Stimulated activated CD4-positive, alpha-beta T cell treated with anti-CD3 and anti-CD28 coated beads, TNF-alpha, amount 100 ng/mL, for 48 hours (primary cell): ENCODE measurements around the gene HDAC2.
A peak's percentile ranks its signal among the peaks of the same experiment; 100 is the strongest.

Experiments used
- DNase-seq, 3 donors: peaks; one replicate each; pipeline ENCODE4 v3.0.0-alpha.2; 2020; ENCODE audit warnings: low read depth in 3 of 3

The HDAC2 gene

GRCh38 chr6:113909224-113909856 is 61.6 kb downstream of the HDAC2 start:
- peak in 1 of 3 donors; percentile 3 for DNase-seq

GRCh38 chr6:113908801-113909200 is 62.1 kb downstream of the HDAC2 start:
- DNase-seq: no peak

GRCh38 chr6:113907102-113907815 is 63.7 kb downstream of the HDAC2 start:
- no peak for DNase-seq

- no peak for DNase-seq
Observed at GRCh38 chr6:113903666-113904330, 67.2 kb downstream of the HDAC2 start.

GRCh38 chr6:113901482-113901881 is 69.5 kb downstream of the HDAC2 start:
- no peak for DNase-seq

GRCh38 chr6:113894712-113895674 is 76.0 kb downstream of the HDAC2 start:
- DNase-seq: no peak

- no peak for DNase-seq
Observed at GRCh38 chr6:113893866-113894265, 77.1 kb downstream of the HDAC2 start.

GRCh38 chr6:113893451-113893850 is 77.5 kb downstream of the HDAC2 start:
- DNase-seq: no peak

- no peak for DNase-seq
Observed at GRCh38 chr6:113888956-113889630, 81.9 kb downstream of the HDAC2 start.

GRCh38 chr6:113888493-113888892 is 82.5 kb downstream of the HDAC2 start:
- no peak for DNase-seq

- DNase-seq: no peak
Observed at GRCh38 chr6:113886512-113886911, 84.4 kb downstream of the HDAC2 start.

- no peak for DNase-seq
Observed at GRCh38 chr6:113884011-113884410, 86.9 kb downstream of the HDAC2 start.
